ENCODE measurements around the gene SASH1. TPM values are rescaled to one million over a fixed set of nuclear protein-coding genes. Genes with fewer than 3 reads are reported as not detected.

SASH1 gene
- total RNA-seq, 1 experiment from 2014 or later: 27.4 TPM

DNA sequence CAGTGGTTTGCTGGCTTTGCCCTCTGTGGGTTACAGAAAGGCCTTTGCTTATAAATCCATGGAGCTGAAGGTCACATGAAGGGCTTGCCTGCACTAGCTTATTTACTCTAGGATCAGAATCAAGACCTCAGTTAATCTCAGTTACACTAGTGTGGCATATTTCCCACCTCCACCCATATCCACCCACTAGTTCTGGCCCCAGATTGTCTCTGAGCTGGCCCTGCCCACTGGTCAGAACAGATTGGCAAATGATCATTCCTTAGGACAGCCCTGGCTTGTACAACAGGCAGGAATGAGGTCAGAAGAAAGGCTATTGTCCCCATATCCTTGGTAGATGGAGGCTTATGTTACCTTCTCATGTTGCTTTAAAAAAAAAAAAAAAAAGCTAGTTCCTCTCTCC is 33.3 kb upstream of the SASH1 start (continued):
- TF ChIP-seq, protein P1, sequence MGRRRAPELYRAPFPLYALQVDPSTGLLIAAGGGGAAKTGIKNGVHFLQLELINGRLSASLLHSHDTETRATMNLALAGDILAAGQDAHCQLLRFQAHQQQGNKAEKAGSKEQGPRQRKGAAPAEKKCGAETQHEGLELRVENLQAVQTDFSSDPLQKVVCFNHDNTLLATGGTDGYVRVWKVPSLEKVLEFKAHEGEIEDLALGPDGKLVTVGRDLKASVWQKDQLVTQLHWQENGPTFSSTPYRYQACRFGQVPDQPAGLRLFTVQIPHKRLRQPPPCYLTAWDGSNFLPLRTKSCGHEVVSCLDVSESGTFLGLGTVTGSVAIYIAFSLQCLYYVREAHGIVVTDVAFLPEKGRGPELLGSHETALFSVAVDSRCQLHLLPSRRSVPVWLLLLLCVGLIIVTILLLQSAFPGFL (CRISPR knock-in tag; IDR thresholded peaks at IDR 0.05; ENCODE audit: borderline replicate concordance): no peak
- TF ChIP-seq MYBL2 (CRISPR knock-in tag; IDR thresholded peaks at IDR 0.05) (no peak), MXD4 (CRISPR knock-in tag; IDR thresholded peaks at IDR 0.05; ENCODE audit: borderline replicate concordance) (no peak), JAZF1 (CRISPR knock-in tag; IDR thresholded peaks at IDR 0.05) (no peak), ZNF121 (CRISPR knock-in tag; IDR thresholded peaks at IDR 0.05) (no peak), IRF2 (CRISPR knock-in tag; IDR thresholded peaks at IDR 0.05; ENCODE audit: borderline replicate concordance, low read depth) (no peak), NFATC4 (CRISPR knock-in tag; IDR thresholded peaks at IDR 0.05) (no peak), ELF4 (CRISPR knock-in tag; IDR thresholded peaks at IDR 0.05; ENCODE audit: low read depth) (no peak), NFYB (CRISPR knock-in tag; conservative IDR thresholded peaks at IDR 0.05; ENCODE audit: low read depth) (no peak)
- TF ChIP-seq, protein P2, sequence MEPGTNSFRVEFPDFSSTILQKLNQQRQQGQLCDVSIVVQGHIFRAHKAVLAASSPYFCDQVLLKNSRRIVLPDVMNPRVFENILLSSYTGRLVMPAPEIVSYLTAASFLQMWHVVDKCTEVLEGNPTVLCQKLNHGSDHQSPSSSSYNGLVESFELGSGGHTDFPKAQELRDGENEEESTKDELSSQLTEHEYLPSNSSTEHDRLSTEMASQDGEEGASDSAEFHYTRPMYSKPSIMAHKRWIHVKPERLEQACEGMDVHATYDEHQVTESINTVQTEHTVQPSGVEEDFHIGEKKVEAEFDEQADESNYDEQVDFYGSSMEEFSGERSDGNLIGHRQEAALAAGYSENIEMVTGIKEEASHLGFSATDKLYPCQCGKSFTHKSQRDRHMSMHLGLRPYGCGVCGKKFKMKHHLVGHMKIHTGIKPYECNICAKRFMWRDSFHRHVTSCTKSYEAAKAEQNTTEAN (CRISPR knock-in tag; IDR thresholded peaks at IDR 0.05): no peak

DNA sequence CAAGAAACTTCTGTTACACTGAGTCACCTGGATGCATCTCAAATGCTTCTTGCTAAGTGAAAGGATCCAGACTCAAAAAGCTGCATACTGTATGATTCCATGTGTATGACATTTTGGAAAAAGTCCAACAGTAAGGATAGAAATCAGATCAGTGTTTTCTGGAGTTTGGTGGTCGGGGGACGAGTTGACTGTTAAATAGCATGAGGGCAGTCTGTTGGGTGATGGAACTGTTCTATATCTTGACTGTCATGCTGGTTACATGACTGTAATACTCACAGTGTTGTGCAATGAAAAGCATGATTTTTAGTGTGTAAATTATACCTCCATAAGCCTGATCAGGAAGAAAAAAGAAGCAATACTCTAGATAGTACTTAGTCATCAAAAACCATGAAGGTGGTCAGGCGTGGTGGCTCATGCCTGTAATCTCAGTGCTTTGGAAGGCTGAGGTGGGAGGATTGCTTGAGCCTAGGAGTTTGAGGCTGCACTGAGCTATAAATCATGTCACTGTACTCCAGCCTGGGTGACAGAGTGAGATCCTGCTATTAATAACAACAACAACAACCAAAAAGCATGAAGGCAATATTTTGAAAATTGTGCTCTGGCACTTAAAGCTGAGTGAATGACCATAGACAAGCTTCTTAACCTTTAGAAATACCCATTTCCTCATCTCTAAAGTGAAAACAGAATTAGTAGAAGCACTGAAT is 30.5 kb upstream of the SASH1 start:
- no peaks in the 10 kb centered on the region for H3K27me3 Mint-ChIP-seq (ENCODE audit: low read depth)
- no peak overlapping the region for H3K27ac Mint-ChIP-seq
- H3K36me3 Mint-ChIP-seq: no peaks in the 10 kb centered on the region
- no peak overlapping the region for H3K4me3 Mint-ChIP-seq
- H3K9me3 Mint-ChIP-seq: no peaks in the 10 kb centered on the region
- ATAC-seq (no peak), DNase-seq (ENCODE audit: low spot score) (no peak)
- CTCF ChIA-PET: no interaction called here
- H3K4me1 Mint-ChIP-seq: peaks cover 14% of the 10 kb centered on the region
- POLR2A ChIA-PET: no interaction called here
- TF ChIP-seq, protein P3, sequence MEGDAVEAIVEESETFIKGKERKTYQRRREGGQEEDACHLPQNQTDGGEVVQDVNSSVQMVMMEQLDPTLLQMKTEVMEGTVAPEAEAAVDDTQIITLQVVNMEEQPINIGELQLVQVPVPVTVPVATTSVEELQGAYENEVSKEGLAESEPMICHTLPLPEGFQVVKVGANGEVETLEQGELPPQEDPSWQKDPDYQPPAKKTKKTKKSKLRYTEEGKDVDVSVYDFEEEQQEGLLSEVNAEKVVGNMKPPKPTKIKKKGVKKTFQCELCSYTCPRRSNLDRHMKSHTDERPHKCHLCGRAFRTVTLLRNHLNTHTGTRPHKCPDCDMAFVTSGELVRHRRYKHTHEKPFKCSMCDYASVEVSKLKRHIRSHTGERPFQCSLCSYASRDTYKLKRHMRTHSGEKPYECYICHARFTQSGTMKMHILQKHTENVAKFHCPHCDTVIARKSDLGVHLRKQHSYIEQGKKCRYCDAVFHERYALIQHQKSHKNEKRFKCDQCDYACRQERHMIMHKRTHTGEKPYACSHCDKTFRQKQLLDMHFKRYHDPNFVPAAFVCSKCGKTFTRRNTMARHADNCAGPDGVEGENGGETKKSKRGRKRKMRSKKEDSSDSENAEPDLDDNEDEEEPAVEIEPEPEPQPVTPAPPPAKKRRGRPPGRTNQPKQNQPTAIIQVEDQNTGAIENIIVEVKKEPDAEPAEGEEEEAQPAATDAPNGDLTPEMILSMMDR (IDR thresholded peaks at IDR 0.05): no peak
- no peak for TF ChIP-seq CBFB (CRISPR knock-in tag; IDR thresholded peaks at IDR 0.05; ENCODE audit: low read depth)
- no peak for TF ChIP-seq ELF4 (CRISPR knock-in tag; IDR thresholded peaks at IDR 0.05; ENCODE audit: low read depth)
- TF ChIP-seq, protein P4, sequence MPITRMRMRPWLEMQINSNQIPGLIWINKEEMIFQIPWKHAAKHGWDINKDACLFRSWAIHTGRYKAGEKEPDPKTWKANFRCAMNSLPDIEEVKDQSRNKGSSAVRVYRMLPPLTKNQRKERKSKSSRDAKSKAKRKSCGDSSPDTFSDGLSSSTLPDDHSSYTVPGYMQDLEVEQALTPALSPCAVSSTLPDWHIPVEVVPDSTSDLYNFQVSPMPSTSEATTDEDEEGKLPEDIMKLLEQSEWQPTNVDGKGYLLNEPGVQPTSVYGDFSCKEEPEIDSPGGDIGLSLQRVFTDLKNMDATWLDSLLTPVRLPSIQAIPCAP (CRISPR knock-in tag; IDR thresholded peaks at IDR 0.05): no peak
- TF ChIP-seq SMAD4 (CRISPR knock-in tag; IDR thresholded peaks at IDR 0.05): no peak
- TF ChIP-seq SMAD3 (CRISPR knock-in tag; IDR thresholded peaks at IDR 0.05; ENCODE audit: borderline replicate concordance): no peak
- TF ChIP-seq GTF2I (CRISPR knock-in tag; conservative IDR thresholded peaks at IDR 0.05): no peak
- TF ChIP-seq MYBL2 (CRISPR knock-in tag; IDR thresholded peaks at IDR 0.05): no peak
- TF ChIP-seq, protein P5, sequence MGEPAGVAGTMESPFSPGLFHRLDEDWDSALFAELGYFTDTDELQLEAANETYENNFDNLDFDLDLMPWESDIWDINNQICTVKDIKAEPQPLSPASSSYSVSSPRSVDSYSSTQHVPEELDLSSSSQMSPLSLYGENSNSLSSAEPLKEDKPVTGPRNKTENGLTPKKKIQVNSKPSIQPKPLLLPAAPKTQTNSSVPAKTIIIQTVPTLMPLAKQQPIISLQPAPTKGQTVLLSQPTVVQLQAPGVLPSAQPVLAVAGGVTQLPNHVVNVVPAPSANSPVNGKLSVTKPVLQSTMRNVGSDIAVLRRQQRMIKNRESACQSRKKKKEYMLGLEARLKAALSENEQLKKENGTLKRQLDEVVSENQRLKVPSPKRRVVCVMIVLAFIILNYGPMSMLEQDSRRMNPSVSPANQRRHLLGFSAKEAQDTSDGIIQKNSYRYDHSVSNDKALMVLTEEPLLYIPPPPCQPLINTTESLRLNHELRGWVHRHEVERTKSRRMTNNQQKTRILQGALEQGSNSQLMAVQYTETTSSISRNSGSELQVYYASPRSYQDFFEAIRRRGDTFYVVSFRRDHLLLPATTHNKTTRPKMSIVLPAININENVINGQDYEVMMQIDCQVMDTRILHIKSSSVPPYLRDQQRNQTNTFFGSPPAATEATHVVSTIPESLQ (CRISPR knock-in tag; IDR thresholded peaks at IDR 0.05): no peak
- TF ChIP-seq, protein P6, sequence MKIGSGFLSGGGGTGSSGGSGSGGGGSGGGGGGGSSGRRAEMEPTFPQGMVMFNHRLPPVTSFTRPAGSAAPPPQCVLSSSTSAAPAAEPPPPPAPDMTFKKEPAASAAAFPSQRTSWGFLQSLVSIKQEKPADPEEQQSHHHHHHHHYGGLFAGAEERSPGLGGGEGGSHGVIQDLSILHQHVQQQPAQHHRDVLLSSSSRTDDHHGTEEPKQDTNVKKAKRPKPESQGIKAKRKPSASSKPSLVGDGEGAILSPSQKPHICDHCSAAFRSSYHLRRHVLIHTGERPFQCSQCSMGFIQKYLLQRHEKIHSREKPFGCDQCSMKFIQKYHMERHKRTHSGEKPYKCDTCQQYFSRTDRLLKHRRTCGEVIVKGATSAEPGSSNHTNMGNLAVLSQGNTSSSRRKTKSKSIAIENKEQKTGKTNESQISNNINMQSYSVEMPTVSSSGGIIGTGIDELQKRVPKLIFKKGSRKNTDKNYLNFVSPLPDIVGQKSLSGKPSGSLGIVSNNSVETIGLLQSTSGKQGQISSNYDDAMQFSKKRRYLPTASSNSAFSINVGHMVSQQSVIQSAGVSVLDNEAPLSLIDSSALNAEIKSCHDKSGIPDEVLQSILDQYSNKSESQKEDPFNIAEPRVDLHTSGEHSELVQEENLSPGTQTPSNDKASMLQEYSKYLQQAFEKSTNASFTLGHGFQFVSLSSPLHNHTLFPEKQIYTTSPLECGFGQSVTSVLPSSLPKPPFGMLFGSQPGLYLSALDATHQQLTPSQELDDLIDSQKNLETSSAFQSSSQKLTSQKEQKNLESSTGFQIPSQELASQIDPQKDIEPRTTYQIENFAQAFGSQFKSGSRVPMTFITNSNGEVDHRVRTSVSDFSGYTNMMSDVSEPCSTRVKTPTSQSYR (CRISPR knock-in tag; IDR thresholded peaks at IDR 0.05): no peak
- TF ChIP-seq, protein P7, sequence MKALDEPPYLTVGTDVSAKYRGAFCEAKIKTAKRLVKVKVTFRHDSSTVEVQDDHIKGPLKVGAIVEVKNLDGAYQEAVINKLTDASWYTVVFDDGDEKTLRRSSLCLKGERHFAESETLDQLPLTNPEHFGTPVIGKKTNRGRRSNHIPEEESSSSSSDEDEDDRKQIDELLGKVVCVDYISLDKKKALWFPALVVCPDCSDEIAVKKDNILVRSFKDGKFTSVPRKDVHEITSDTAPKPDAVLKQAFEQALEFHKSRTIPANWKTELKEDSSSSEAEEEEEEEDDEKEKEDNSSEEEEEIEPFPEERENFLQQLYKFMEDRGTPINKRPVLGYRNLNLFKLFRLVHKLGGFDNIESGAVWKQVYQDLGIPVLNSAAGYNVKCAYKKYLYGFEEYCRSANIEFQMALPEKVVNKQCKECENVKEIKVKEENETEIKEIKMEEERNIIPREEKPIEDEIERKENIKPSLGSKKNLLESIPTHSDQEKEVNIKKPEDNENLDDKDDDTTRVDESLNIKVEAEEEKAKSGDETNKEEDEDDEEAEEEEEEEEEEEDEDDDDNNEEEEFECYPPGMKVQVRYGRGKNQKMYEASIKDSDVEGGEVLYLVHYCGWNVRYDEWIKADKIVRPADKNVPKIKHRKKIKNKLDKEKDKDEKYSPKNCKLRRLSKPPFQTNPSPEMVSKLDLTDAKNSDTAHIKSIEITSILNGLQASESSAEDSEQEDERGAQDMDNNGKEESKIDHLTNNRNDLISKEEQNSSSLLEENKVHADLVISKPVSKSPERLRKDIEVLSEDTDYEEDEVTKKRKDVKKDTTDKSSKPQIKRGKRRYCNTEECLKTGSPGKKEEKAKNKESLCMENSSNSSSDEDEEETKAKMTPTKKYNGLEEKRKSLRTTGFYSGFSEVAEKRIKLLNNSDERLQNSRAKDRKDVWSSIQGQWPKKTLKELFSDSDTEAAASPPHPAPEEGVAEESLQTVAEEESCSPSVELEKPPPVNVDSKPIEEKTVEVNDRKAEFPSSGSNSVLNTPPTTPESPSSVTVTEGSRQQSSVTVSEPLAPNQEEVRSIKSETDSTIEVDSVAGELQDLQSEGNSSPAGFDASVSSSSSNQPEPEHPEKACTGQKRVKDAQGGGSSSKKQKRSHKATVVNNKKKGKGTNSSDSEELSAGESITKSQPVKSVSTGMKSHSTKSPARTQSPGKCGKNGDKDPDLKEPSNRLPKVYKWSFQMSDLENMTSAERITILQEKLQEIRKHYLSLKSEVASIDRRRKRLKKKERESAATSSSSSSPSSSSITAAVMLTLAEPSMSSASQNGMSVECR (CRISPR knock-in tag; IDR thresholded peaks at IDR 0.05; ENCODE audit: borderline replicate concordance): no peak
- TF ChIP-seq IRF2 (CRISPR knock-in tag; IDR thresholded peaks at IDR 0.05; ENCODE audit: borderline replicate concordance, low read depth): no peak
- TF ChIP-seq, protein P8, sequence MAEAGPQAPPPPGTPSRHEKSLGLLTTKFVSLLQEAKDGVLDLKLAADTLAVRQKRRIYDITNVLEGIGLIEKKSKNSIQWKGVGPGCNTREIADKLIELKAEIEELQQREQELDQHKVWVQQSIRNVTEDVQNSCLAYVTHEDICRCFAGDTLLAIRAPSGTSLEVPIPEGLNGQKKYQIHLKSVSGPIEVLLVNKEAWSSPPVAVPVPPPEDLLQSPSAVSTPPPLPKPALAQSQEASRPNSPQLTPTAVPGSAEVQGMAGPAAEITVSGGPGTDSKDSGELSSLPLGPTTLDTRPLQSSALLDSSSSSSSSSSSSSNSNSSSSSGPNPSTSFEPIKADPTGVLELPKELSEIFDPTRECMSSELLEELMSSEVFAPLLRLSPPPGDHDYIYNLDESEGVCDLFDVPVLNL (CRISPR knock-in tag; IDR thresholded peaks at IDR 0.05; ENCODE audit: borderline replicate concordance, low read depth): no peak

Measured in WTC11 (cell line).